Prostate gland (tissue), 2 donors: ENCODE measurements around the gene VKORC1L1.
"Not testable (repeated sequence)": the region's sequence is repeated elsewhere in the genome, so short reads cannot be mapped to it uniquely, and the experiment has no call there.

Source experiments
- POLR2A ChIP-seq: fragments of 450-650 bp; IDR thresholded peaks from one replicate; pipeline ENCODE4 v1.6.1; 2016; ENCODE audit warnings: antibody characterized with exemption, mild to moderate bottlenecking
- POLR2AphosphoS5 ChIP-seq: sonication (generic); formaldehyde crosslinking; IDR thresholded peaks from one replicate; pipeline ENCODE4 v1.6.1; 2017; ENCODE audit warnings: antibody characterized with exemption
- TF ChIP-seq, protein P1 (sequence below), 4 experiments: fragments of 200-600 bp in 2 of 4; fragments of 450-650 bp in 2 of 4; sonication (generic) in 2 of 4; IDR thresholded peaks; 1 replicate in 3 of 4; 2 replicates in 1 of 4; pipeline ENCODE4 v1.5.1; 2016 to 2019; ENCODE audit warnings: antibody characterized with exemption in 4 of 4, mild to moderate bottlenecking in 2 of 4, moderate library complexity in 2 of 4

DNA sequence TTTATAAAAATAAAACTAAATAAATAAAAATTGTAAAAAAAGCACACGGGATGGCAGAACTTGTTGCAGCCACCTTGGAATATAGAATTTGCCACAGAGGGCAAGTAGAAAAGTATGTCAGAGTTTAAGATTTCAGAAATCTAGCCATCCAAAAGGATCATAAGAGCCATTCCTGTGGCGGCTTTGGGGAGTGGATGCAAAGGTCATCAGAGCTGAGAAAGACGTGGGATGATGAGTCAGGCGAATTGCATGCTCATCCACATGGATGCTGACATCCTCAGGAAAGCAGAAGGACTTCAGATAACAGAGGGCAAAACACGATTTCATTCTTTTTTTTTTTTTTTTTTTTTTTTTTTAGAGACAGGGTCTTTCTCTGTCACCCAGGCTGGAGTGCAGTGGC, 3.6 kb upstream of the VKORC1L1 start:
- TF ChIP-seq, protein P1, sequence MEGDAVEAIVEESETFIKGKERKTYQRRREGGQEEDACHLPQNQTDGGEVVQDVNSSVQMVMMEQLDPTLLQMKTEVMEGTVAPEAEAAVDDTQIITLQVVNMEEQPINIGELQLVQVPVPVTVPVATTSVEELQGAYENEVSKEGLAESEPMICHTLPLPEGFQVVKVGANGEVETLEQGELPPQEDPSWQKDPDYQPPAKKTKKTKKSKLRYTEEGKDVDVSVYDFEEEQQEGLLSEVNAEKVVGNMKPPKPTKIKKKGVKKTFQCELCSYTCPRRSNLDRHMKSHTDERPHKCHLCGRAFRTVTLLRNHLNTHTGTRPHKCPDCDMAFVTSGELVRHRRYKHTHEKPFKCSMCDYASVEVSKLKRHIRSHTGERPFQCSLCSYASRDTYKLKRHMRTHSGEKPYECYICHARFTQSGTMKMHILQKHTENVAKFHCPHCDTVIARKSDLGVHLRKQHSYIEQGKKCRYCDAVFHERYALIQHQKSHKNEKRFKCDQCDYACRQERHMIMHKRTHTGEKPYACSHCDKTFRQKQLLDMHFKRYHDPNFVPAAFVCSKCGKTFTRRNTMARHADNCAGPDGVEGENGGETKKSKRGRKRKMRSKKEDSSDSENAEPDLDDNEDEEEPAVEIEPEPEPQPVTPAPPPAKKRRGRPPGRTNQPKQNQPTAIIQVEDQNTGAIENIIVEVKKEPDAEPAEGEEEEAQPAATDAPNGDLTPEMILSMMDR (IDR thresholded peaks at IDR 0.05): not testable (repeated sequence)
- not testable (repeated sequence) for TF ChIP-seq POLR2A, POLR2AphosphoS5
